Measurements from ENCODE around the gene TMEM203. TPM values are rescaled to one million over a fixed set of nuclear protein-coding genes. Genes with fewer than 3 reads are reported as not detected.

TMEM203 gene
- total RNA-seq, 1 donor from 2014 or later = 36.5 TPM

GRCh38 chr9:137194909-137195308 is 10.5 kb downstream of the TMEM203 start:
- Mint-ChIP-seq H3K27ac (ENCODE audit: unreplicated experiment) (no peak overlapping the region), H3K4me3 (ENCODE audit: unreplicated experiment) (no peak overlapping the region), H3K9me3 (ENCODE audit: unreplicated experiment) (no peaks in the 10 kb centered on the region)

GRCh38 chr9:137194388-137194787 is 11.1 kb downstream of the TMEM203 start:
- DNase-seq = no peak
- peaks cover 2% of the 10 kb centered on the region for H3K4me1 Mint-ChIP-seq (ENCODE audit: low read depth, unreplicated experiment)
- TF ChIP-seq CTCF (IDR thresholded peaks at IDR 0.05; ENCODE audit: partially characterized antibody, unreplicated experiment) = no peak
- H3K27me3 Mint-ChIP-seq (ENCODE audit: unreplicated experiment) = peaks cover 2% of the 10 kb centered on the region
- no peaks in the 10 kb centered on the region for H3K36me3 Mint-ChIP-seq (ENCODE audit: unreplicated experiment)
- peaks cover under 1% of the 10 kb centered on the region for H3K9me3 Mint-ChIP-seq (ENCODE audit: unreplicated experiment)
- no peak overlapping the region for H3K27ac Mint-ChIP-seq (ENCODE audit: unreplicated experiment)
- no peak overlapping the region for H3K4me3 Mint-ChIP-seq (ENCODE audit: unreplicated experiment)

More at GRCh38 chr9:137194909-137195308, 10.5 kb downstream of the TMEM203 start:
- DNase-seq = no peak
- Mint-ChIP-seq H3K36me3 (ENCODE audit: unreplicated experiment) (no peaks in the 10 kb centered on the region), H3K4me1 (ENCODE audit: low read depth, unreplicated experiment) (no peaks in the 10 kb centered on the region), H3K27me3 (ENCODE audit: unreplicated experiment) (peaks cover 2% of the 10 kb centered on the region)
- no peak for TF ChIP-seq CTCF (IDR thresholded peaks at IDR 0.05; ENCODE audit: partially characterized antibody, unreplicated experiment)

GRCh38 chr9:137193771-137194170 is 11.7 kb downstream of the TMEM203 start:
- no peaks in the 10 kb centered on the region for H3K36me3 Mint-ChIP-seq (ENCODE audit: unreplicated experiment)
- no peak overlapping the region for H3K4me3 Mint-ChIP-seq (ENCODE audit: unreplicated experiment)
- peaks cover 2% of the 10 kb centered on the region for H3K27me3 Mint-ChIP-seq (ENCODE audit: unreplicated experiment)
- no peak for DNase-seq
- TF ChIP-seq CTCF (IDR thresholded peaks at IDR 0.05; ENCODE audit: partially characterized antibody, unreplicated experiment) = no peak
- H3K9me3 Mint-ChIP-seq (ENCODE audit: unreplicated experiment) = peaks cover 2% of the 10 kb centered on the region
- H3K27ac Mint-ChIP-seq (ENCODE audit: unreplicated experiment) = no peak overlapping the region
- peaks cover 2% of the 10 kb centered on the region for H3K4me1 Mint-ChIP-seq (ENCODE audit: low read depth, unreplicated experiment)

- H3K27me3 Mint-ChIP-seq (ENCODE audit: unreplicated experiment) = peaks cover 2% of the 10 kb centered on the region
- peaks cover 3% of the 10 kb centered on the region for H3K9me3 Mint-ChIP-seq (ENCODE audit: unreplicated experiment)
- TF ChIP-seq CTCF (IDR thresholded peaks at IDR 0.05; ENCODE audit: partially characterized antibody, unreplicated experiment) = no peak
- no peaks in the 10 kb centered on the region for H3K36me3 Mint-ChIP-seq (ENCODE audit: unreplicated experiment)
- H3K27ac Mint-ChIP-seq (ENCODE audit: unreplicated experiment) = no peak overlapping the region
- DNase-seq = no peak
- H3K4me1 Mint-ChIP-seq (ENCODE audit: low read depth, unreplicated experiment) = peaks cover 2% of the 10 kb centered on the region
- H3K4me3 Mint-ChIP-seq (ENCODE audit: unreplicated experiment) = no peak overlapping the region
These were observed 12.6 kb downstream of the TMEM203 start for GRCh38 chr9:137192859-137193258.

GRCh38 chr9:137192448-137192780 is 13.0 kb downstream of the TMEM203 start:
- Mint-ChIP-seq H3K4me3 (ENCODE audit: unreplicated experiment) (no peak overlapping the region), H3K4me1 (ENCODE audit: low read depth, unreplicated experiment) (peaks cover 4% of the 10 kb centered on the region), H3K27me3 (ENCODE audit: unreplicated experiment) (peaks cover 2% of the 10 kb centered on the region), H3K27ac (ENCODE audit: unreplicated experiment) (no peak overlapping the region), H3K9me3 (ENCODE audit: unreplicated experiment) (peaks cover 8% of the 10 kb centered on the region), H3K36me3 (ENCODE audit: unreplicated experiment) (no peaks in the 10 kb centered on the region)
- TF ChIP-seq CTCF (IDR thresholded peaks at IDR 0.05; ENCODE audit: partially characterized antibody, unreplicated experiment) = no peak
- no peak for DNase-seq

Data from glutamatergic neuron (in vitro differentiated cells).